ENCODE results near the gene MYO1G. TPM values are rescaled to one million over a fixed set of nuclear protein-coding genes. Genes with fewer than 3 reads are reported as not detected.

The MYO1G gene
- total and polyA plus RNA-seq, 10 of the 15 experiments (the other 5 are each of a cell fraction or from before 2014, with no cell fraction given) = 1.8 to 232 (median 134) TPM

GRCh38 chr7:45026984-45027773 is 48.4 kb upstream of the MYO1G start (continued):
- TF ChIP-seq ELK1 (IDR thresholded peaks at IDR 0.05; ENCODE audit: low read depth, low read length) (no peak), CBX5 (IDR thresholded peaks at IDR 0.05; ENCODE audit: low read depth) (peak; percentile 75; the same call in 1 of the 2 replicates), CHD4 (IDR thresholded peaks at IDR 0.05) (no peak), IKZF2 (IDR thresholded peaks at IDR 0.05) (peak; percentile 48 to 52; a peak in 3 of 4 replicates), KDM1A (IDR thresholded peaks at IDR 0.05; ENCODE audit: borderline replicate concordance) (no peak), HSF1 (IDR thresholded peaks at IDR 0.05; ENCODE audit: low read depth, low read length) (no peak), HDAC2 (IDR thresholded peaks at IDR 0.05) (no peak), SUZ12 (IDR thresholded peaks at IDR 0.05; ENCODE audit: unreplicated experiment) (no peak), SIN3A (IDR thresholded peaks at IDR 0.05; ENCODE audit: low read depth, low read length) (no peak), MAX (IDR thresholded peaks at IDR 0.05; ENCODE audit: low read depth, low read length) (no peak), ZSCAN29 (IDR thresholded peaks at IDR 0.05) (no peak), BCL3 (IDR thresholded peaks at IDR 0.05; ENCODE audit: borderline replicate concordance, insufficient read depth, low read depth, low read length, poor library complexity, severe bottlenecking) (no peak), MXI1 (IDR thresholded peaks at IDR 0.05; ENCODE audit: low read depth, low read length) (no peak), SPI1 (IDR thresholded peaks at IDR 0.05; ENCODE audit: borderline replicate concordance, insufficient read depth, low read depth, low read length) (peak; percentile 77), CBFB (IDR thresholded peaks at IDR 0.05; ENCODE audit: low read depth) (peak; percentile 70; the same call in 1 of the 2 replicates), TCF12 (IDR thresholded peaks at IDR 0.05; ENCODE audit: low read depth, low read length) (0 out of 2 replicates have a peak, but pooled peaks have one; percentile 24), HCFC1 (IDR thresholded peaks at IDR 0.05; ENCODE audit: low read length) (no peak), MEF2B (IDR thresholded peaks at IDR 0.05; ENCODE audit: partially characterized antibody, poor library complexity, severe bottlenecking) (no peak), JUND (IDR thresholded peaks at IDR 0.05; ENCODE audit: low read depth, low read length) (no peak), SMARCA5 (IDR thresholded peaks at IDR 0.05) (no peak)
- TF ChIP-seq, protein P1, sequence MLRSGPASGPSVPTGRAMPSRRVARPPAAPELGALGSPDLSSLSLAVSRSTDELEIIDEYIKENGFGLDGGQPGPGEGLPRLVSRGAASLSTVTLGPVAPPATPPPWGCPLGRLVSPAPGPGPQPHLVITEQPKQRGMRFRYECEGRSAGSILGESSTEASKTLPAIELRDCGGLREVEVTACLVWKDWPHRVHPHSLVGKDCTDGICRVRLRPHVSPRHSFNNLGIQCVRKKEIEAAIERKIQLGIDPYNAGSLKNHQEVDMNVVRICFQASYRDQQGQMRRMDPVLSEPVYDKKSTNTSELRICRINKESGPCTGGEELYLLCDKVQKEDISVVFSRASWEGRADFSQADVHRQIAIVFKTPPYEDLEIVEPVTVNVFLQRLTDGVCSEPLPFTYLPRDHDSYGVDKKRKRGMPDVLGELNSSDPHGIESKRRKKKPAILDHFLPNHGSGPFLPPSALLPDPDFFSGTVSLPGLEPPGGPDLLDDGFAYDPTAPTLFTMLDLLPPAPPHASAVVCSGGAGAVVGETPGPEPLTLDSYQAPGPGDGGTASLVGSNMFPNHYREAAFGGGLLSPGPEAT (IDR thresholded peaks at IDR 0.05; ENCODE audit: low read depth) = no peak
- TF ChIP-seq, protein P2, sequence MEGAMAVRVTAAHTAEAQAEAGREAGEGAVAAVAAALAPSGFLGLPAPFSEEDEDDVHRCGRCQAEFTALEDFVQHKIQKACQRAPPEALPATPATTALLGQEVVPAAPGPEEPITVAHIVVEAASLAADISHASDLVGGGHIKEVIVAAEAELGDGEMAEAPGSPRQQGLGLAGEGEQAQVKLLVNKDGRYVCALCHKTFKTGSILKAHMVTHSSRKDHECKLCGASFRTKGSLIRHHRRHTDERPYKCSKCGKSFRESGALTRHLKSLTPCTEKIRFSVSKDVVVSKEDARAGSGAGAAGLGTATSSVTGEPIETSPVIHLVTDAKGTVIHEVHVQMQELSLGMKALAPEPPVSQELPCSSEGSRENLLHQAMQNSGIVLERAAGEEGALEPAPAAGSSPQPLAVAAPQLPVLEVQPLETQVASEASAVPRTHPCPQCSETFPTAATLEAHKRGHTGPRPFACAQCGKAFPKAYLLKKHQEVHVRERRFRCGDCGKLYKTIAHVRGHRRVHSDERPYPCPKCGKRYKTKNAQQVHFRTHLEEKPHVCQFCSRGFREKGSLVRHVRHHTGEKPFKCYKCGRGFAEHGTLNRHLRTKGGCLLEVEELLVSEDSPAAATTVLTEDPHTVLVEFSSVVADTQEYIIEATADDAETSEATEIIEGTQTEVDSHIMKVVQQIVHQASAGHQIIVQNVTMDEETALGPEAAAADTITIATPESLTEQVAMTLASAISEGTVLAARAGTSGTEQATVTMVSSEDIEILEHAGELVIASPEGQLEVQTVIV (IDR thresholded peaks at IDR 0.05; ENCODE audit: borderline replicate concordance, partially characterized antibody) = no peak

Data from GM12878 (cell line).